GM12892 (cell line): ENCODE data around the gene APBB1IP.

Experiments used
- POLR2A ChIP-seq: IDR thresholded peaks from 2 replicates; pipeline ENCODE4 v1.6.1; 2011; ENCODE audit warnings: low read depth, low read length, control low read depth
- TAF1 ChIP-seq: IDR thresholded peaks from 2 replicates; pipeline ENCODE4 v1.6.1; 2011; ENCODE audit warnings: low read depth, mild to moderate bottlenecking, control low read depth, low read length, borderline replicate concordance

- TF ChIP-seq POLR2A (no peak), TAF1 (peak; percentile 52; the same call in 1 of the 2 replicates)
Measured at GRCh38 chr10:26430641-26431163, 7.4 kb upstream of the APBB1IP start.
